GM12875 (cell line): ENCODE data around the gene KRT4.

Source experiments
- H3K4me3 ChIP-seq: one replicate; pipeline ENCODE4 v1.5.1; 2011; ENCODE audit warnings: low read depth, low read length, control low read depth
- CTCF ChIP-seq: IDR thresholded peaks from 2 replicates; pipeline ENCODE4 v1.5.1; 2011; ENCODE audit warnings: low read depth, mild to moderate bottlenecking, control low read depth, inconsistent platforms, low read length, moderate library complexity, borderline replicate concordance; ENCODE audit not compliant: insufficient read depth

KRT4 gene

GRCh38 chr12:52782502-52782901 is 31.4 kb downstream of the KRT4 start:
- no peak overlapping the region for H3K4me3 ChIP-seq
- TF ChIP-seq CTCF, result no peak

- H3K4me3 ChIP-seq, result no peak overlapping the region
- TF ChIP-seq CTCF, result no peak
These were observed 32.4 kb downstream of the KRT4 start for GRCh38 chr12:52781399-52782082.

- no peak overlapping the region for H3K4me3 ChIP-seq
- no peak for TF ChIP-seq CTCF
These were observed 34.0 kb downstream of the KRT4 start for GRCh38 chr12:52779914-52780313.

GRCh38 chr12:52778833-52779232 is 35.1 kb downstream of the KRT4 start:
- no peak for TF ChIP-seq CTCF
- no peak overlapping the region for H3K4me3 ChIP-seq

- H3K4me3 ChIP-seq, result no peak overlapping the region
- TF ChIP-seq CTCF, result no peak
These were observed 36.4 kb downstream of the KRT4 start for GRCh38 chr12:52777566-52777965.

- no peak for TF ChIP-seq CTCF
- no peak within 1 kb of the TSS for H3K4me3 ChIP-seq
These were observed 37.0 kb downstream of the KRT4 start, which contains the start of gene KRT76 for GRCh38 chr12:52776913-52777395. Gene KRT76 (minus strand): TSS chr12:52777345. CDS start chr12:52777291, 54 bp downstream.

- H3K4me3 ChIP-seq, result no peak overlapping the region
- TF ChIP-seq CTCF, result no peak
These were observed 37.5 kb downstream of the KRT4 start for GRCh38 chr12:52776435-52776834.
